GM12891 (cell line): ENCODE measurements around the gene GVQW3.
A peak's percentile ranks its signal among the peaks of the same experiment; 100 is the strongest.

Source experiments
- DNase-seq: peaks from one replicate; pipeline ENCODE4 v3.0.0; 2011; ENCODE audit warnings: low spot score; ENCODE audit not compliant: insufficient read length
- FAIRE-seq: peaks from 2 replicates; lab custom pipeline; 2011; peaks lifted over from hg19 to GRCh38; lab: Jason Lieb, UNC
- PAX5 ChIP-seq: IDR thresholded peaks from 2 replicates; pipeline ENCODE4 v1.6.1; 2011; ENCODE audit warnings: low read length, moderate library complexity, mild to moderate bottlenecking; ENCODE audit not compliant: insufficient read depth, severe bottlenecking
- POLR2A ChIP-seq: IDR thresholded peaks from 2 replicates; pipeline ENCODE4 v1.6.1; 2011; ENCODE audit warnings: low read depth, low read length, control low read depth
- POLR2AphosphoS5 ChIP-seq: IDR thresholded peaks from 2 replicates; pipeline ENCODE4 v1.6.1; 2011; ENCODE audit warnings: low read depth, low read length, control low read depth
- POU2F2 ChIP-seq: IDR thresholded peaks from 2 replicates; pipeline ENCODE4 v1.6.1; 2011; ENCODE audit warnings: low read depth, mild to moderate bottlenecking, control low read depth, low read length, moderate library complexity
- SPI1 ChIP-seq: IDR thresholded peaks from 2 replicates; pipeline ENCODE4 v1.6.1; 2011; ENCODE audit warnings: low read depth, low read length, control low read depth
- TAF1 ChIP-seq: IDR thresholded peaks from 2 replicates; pipeline ENCODE4 v1.6.1; 2011; ENCODE audit warnings: low read depth, low read length, control low read depth

The GVQW3 gene

GRCh38 chr11:76408171-76408965 lies 27.2 kb downstream of the GVQW3 start:
- FAIRE-seq: no peak
- no peak for DNase-seq
- TF ChIP-seq SPI1 (no peak), PAX5 (no peak), POLR2AphosphoS5 (no peak), POU2F2 (no peak), POLR2A (no peak), TAF1 (no peak)

GRCh38 chr11:76410851-76411357 lies 29.8 kb downstream of the GVQW3 start:
- DNase-seq (no peak), FAIRE-seq (no peak)
- TF ChIP-seq POLR2A: no peak
- no peak for TF ChIP-seq PAX5
- no peak for TF ChIP-seq POLR2AphosphoS5
- TF ChIP-seq POU2F2: no peak
- no peak for TF ChIP-seq TAF1

GRCh38 chr11:76415073-76415472 lies 34.0 kb downstream of the GVQW3 start:
- TF ChIP-seq POU2F2 (no peak), SPI1 (no peak), TAF1 (no peak), POLR2A (no peak), POLR2AphosphoS5 (no peak), PAX5 (no peak)
- no peak for DNase-seq
- no peak for FAIRE-seq

- TF ChIP-seq POLR2A: no peak
- DNase-seq (peak; percentile 19), FAIRE-seq (no peak)
Measured at GRCh38 chr11:76419896-76420295, 38.8 kb downstream of the GVQW3 start.

GRCh38 chr11:76424379-76424778 lies 43.3 kb downstream of the GVQW3 start:
- TF ChIP-seq TAF1: no peak
- peak; percentile 29; the same call in 1 of the 2 replicates for TF ChIP-seq SPI1
- FAIRE-seq (peak; percentile 28), DNase-seq (peak; percentile 21)

GRCh38 chr11:76424891-76425290 lies 43.8 kb downstream of the GVQW3 start:
- no peak for FAIRE-seq
- no peak for DNase-seq

GRCh38 chr11:76426660-76427059 lies 45.5 kb downstream of the GVQW3 start:
- FAIRE-seq: no peak

More at GRCh38 chr11:76424891-76425290, 43.8 kb downstream of the GVQW3 start:
- TF ChIP-seq POLR2A (no peak), SPI1 (no peak), POU2F2 (no peak), POLR2AphosphoS5 (no peak), PAX5 (no peak), TAF1 (no peak)

GRCh38 chr11:76436020-76436419 lies 54.9 kb downstream of the GVQW3 start:
- TF ChIP-seq POLR2A (no peak), PAX5 (no peak), POLR2AphosphoS5 (no peak), POU2F2 (no peak), TAF1 (no peak), SPI1 (no peak)
- no peak for FAIRE-seq
- no peak for DNase-seq

More at GRCh38 chr11:76426660-76427059, 45.5 kb downstream of the GVQW3 start:
- TF ChIP-seq POLR2AphosphoS5: no peak
- TF ChIP-seq POLR2A: no peak
- no peak for TF ChIP-seq POU2F2
- no peak for TF ChIP-seq TAF1
- no peak for TF ChIP-seq PAX5
- TF ChIP-seq SPI1: no peak
- no peak for DNase-seq

- TF ChIP-seq POLR2AphosphoS5 (no peak), TAF1 (no peak), POLR2A (no peak), PAX5 (no peak), SPI1 (no peak), POU2F2 (no peak)
- DNase-seq (no peak), FAIRE-seq (peak; percentile 55)
Measured at GRCh38 chr11:76443268-76443980, 62.3 kb downstream of the GVQW3 start.

- FAIRE-seq: no peak
- no peak for DNase-seq
- no peak for TF ChIP-seq POLR2A
- TF ChIP-seq POU2F2: no peak
- no peak for TF ChIP-seq TAF1
- TF ChIP-seq PAX5: no peak
- no peak for TF ChIP-seq SPI1
- TF ChIP-seq POLR2AphosphoS5: no peak
Measured at GRCh38 chr11:76444065-76444383, 62.9 kb downstream of the GVQW3 start.
